G401.6 (cell line): Measurements from ENCODE around the gene FAXDC2.

ENCODE experiments used
- FAIRE-seq: peaks from 2 replicates; lab custom pipeline; 2012; peaks lifted over from hg19 to GRCh38; lab: Jason Lieb, UNC

The FAXDC2 gene

GRCh38 chr5:154850255-154851062, at the start of gene FAXDC2:
Gene FAXDC2, minus strand, starts transcription at chr5:154850603. Its CDS starts 12,425 bp downstream, at chr5:154838178.
- no peak for FAIRE-seq

- FAIRE-seq, result no peak
These were observed 49.7 kb upstream of the FAXDC2 start for GRCh38 chr5:154900066-154900465.

GRCh38 chr5:154899151-154899816, 48.9 kb upstream of the FAXDC2 start:
- no peak for FAIRE-seq

GRCh38 chr5:154898210-154898609, 47.8 kb upstream of the FAXDC2 start:
- no peak for FAIRE-seq

GRCh38 chr5:154896562-154897165, 46.3 kb upstream of the FAXDC2 start:
- FAIRE-seq, result no peak

GRCh38 chr5:154895606-154896561, 45.5 kb upstream of the FAXDC2 start:
- FAIRE-seq, result no peak

- FAIRE-seq, result no peak
These were observed 43.0 kb upstream of the FAXDC2 start for GRCh38 chr5:154893381-154893780.

- no peak for FAIRE-seq
These were observed 42.0 kb upstream of the FAXDC2 start for GRCh38 chr5:154892369-154892771.

- FAIRE-seq, result no peak
These were observed 35.0 kb upstream of the FAXDC2 start for GRCh38 chr5:154885439-154885838.

- FAIRE-seq, result no peak
These were observed 34.0 kb upstream of the FAXDC2 start for GRCh38 chr5:154884424-154884823.

- FAIRE-seq, result no peak
These were observed 31.6 kb upstream of the FAXDC2 start for GRCh38 chr5:154881986-154882385.

GRCh38 chr5:154878642-154879335, 28.4 kb upstream of the FAXDC2 start:
- no peak for FAIRE-seq

GRCh38 chr5:154873791-154874331, 23.5 kb upstream of the FAXDC2 start:
- FAIRE-seq, result no peak

- FAIRE-seq, result no peak
These were observed 21.3 kb upstream of the FAXDC2 start for GRCh38 chr5:154871734-154872133.

- FAIRE-seq, result no peak
These were observed 18.3 kb upstream of the FAXDC2 start for GRCh38 chr5:154868702-154869101.

GRCh38 chr5:154866841-154867240, 16.4 kb upstream of the FAXDC2 start:
- no peak for FAIRE-seq

GRCh38 chr5:154865466-154866184, 15.2 kb upstream of the FAXDC2 start:
- FAIRE-seq, result no peak

- FAIRE-seq, result no peak
These were observed 13.1 kb upstream of the FAXDC2 start for GRCh38 chr5:154863291-154864080.

GRCh38 chr5:154862766-154863165, 12.4 kb upstream of the FAXDC2 start:
- no peak for FAIRE-seq

- no peak for FAIRE-seq
These were observed 11.5 kb upstream of the FAXDC2 start for GRCh38 chr5:154861946-154862345.
